PFSK-1 (cell line): ENCODE results near the gene BOD1.

Experiments used
- POLR2AphosphoS5 ChIP-seq: IDR thresholded peaks from 2 replicates; pipeline ENCODE4 v1.6.1; 2012; ENCODE audit warnings: low read depth, mild to moderate bottlenecking, control low read depth, low read length, moderate library complexity
- TAF1 ChIP-seq: IDR thresholded peaks from 2 replicates; pipeline ENCODE4 v1.6.1; 2012; ENCODE audit warnings: low read length, control low read depth, borderline replicate concordance; ENCODE audit not compliant: insufficient read depth

DNA sequence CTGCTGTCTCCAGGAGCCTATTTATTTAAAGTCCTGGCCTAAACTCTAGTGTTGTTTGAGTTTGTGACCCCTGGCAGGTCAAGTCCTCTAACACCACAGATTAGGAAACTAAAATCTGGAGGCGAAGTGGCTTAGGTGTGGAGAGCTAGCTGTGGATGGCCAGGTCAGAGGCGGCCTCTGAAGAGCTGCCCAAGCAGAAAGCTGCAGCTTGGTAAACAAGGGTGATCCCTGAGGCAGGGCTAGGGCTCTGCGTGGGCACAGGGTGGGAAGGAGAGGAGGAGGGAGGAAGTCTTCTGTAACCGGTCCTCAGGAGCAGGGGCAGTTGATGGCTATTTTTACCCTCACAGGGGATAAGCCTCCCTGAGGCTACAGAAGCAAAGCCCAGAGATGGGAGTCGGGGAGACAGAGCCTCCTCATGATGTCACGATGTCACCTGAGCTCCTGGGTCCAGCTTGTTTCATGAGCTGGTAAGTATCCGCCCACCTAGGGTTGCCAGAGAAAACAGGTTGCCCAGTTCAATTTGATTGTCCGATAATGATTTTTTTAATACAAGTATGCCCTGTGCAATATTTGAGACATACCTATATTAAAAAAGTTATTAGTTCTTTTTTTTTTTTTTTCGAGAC is 25.9 kb upstream of the BOD1 start:
- TF ChIP-seq TAF1 (no peak), POLR2AphosphoS5 (no peak)
